GM15510 (cell line): ENCODE results near the gene ADGRA3.

Experiments
- POLR2A ChIP-seq: IDR thresholded peaks from 3 replicates; pipeline ENCODE4 v1.6.1; 2011; ENCODE audit warnings: borderline replicate concordance; ENCODE audit not compliant: insufficient read length; ENCODE audit errors: extremely low read depth

Gene ADGRA3, protein sequence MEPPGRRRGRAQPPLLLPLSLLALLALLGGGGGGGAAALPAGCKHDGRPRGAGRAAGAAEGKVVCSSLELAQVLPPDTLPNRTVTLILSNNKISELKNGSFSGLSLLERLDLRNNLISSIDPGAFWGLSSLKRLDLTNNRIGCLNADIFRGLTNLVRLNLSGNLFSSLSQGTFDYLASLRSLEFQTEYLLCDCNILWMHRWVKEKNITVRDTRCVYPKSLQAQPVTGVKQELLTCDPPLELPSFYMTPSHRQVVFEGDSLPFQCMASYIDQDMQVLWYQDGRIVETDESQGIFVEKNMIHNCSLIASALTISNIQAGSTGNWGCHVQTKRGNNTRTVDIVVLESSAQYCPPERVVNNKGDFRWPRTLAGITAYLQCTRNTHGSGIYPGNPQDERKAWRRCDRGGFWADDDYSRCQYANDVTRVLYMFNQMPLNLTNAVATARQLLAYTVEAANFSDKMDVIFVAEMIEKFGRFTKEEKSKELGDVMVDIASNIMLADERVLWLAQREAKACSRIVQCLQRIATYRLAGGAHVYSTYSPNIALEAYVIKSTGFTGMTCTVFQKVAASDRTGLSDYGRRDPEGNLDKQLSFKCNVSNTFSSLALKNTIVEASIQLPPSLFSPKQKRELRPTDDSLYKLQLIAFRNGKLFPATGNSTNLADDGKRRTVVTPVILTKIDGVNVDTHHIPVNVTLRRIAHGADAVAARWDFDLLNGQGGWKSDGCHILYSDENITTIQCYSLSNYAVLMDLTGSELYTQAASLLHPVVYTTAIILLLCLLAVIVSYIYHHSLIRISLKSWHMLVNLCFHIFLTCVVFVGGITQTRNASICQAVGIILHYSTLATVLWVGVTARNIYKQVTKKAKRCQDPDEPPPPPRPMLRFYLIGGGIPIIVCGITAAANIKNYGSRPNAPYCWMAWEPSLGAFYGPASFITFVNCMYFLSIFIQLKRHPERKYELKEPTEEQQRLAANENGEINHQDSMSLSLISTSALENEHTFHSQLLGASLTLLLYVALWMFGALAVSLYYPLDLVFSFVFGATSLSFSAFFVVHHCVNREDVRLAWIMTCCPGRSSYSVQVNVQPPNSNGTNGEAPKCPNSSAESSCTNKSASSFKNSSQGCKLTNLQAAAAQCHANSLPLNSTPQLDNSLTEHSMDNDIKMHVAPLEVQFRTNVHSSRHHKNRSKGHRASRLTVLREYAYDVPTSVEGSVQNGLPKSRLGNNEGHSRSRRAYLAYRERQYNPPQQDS (N-terminal part only)

GRCh38 chr4:22515888-22516541, at the start of gene ADGRA3:
Gene ADGRA3 (minus strand): TSS chr4:22516066. CDS start chr4:22515784, 282 bp downstream.
- no peak for TF ChIP-seq POLR2A

- TF ChIP-seq POLR2A, result no peak
Measured at GRCh38 chr4:22556495-22556894, 40.6 kb upstream of the ADGRA3 start.

- no peak for TF ChIP-seq POLR2A
Measured at GRCh38 chr4:22554670-22555069, 38.8 kb upstream of the ADGRA3 start.

DNA sequence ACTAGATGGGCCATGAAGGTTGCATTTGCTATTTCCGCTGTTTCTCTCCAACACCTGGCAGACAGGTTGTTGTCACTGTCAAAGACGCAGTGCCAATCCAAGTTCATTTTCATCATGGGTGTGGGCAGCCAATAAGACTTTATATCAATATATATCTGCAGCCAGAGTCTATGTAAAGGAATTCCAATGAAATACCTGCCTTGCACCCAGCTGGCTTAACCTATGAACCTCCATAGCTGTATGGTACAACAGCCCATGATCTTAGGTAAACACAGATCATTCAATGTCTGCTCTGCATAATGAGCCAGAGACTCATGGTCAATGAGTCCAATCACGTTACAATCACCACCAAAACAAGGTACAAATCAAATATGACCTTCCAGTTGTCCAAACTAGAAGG, 37.7 kb upstream of the ADGRA3 start:
- no peak for TF ChIP-seq POLR2A

DNA sequence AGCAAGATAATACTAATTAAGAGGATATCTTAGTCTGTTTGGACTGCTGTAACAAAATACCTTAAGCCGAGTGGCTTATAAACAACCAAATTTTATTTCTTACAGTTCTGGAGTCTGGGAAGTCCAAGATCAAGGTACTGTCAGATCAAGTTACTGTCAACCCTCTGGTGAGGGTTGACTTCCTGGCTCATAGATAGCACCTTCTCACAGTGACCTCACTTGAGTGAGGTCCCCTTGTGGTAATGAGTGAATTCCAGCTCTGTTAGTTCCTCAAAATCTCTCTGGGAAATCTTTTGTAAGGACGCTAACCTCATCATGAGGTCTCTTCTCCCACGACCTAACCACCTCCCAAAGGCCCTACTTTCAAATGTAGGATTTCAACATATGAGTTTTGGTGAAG, 36.9 kb upstream of the ADGRA3 start:
- no peak for TF ChIP-seq POLR2A

- no peak for TF ChIP-seq POLR2A
Measured at GRCh38 chr4:22551550-22551949, 35.7 kb upstream of the ADGRA3 start.

- TF ChIP-seq POLR2A, result no peak
Measured at GRCh38 chr4:22546299-22546698, 30.4 kb upstream of the ADGRA3 start.

GRCh38 chr4:22539251-22539650, 23.4 kb upstream of the ADGRA3 start:
- no peak for TF ChIP-seq POLR2A

DNA sequence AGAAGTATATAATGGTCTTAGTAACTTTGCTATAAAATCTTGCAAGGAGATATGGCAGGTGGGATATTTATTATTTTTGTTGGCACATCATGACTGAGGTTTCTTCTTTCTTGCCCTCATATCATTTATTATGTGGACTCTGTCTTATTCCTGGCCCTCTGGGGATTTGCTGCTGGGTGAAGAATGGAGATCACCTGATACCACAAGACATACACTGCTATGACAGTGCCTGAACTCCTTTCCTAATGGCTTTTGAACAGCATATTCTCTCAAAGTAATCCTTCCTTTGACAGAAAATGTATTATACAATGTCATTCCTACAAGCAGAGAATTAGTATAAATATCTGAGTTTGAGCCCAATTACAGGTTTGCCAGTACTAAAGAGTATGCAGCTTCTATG, 22.0 kb upstream of the ADGRA3 start:
- no peak for TF ChIP-seq POLR2A

GRCh38 chr4:22534374-22534773, 18.5 kb upstream of the ADGRA3 start:
- TF ChIP-seq POLR2A, result no peak

DNA sequence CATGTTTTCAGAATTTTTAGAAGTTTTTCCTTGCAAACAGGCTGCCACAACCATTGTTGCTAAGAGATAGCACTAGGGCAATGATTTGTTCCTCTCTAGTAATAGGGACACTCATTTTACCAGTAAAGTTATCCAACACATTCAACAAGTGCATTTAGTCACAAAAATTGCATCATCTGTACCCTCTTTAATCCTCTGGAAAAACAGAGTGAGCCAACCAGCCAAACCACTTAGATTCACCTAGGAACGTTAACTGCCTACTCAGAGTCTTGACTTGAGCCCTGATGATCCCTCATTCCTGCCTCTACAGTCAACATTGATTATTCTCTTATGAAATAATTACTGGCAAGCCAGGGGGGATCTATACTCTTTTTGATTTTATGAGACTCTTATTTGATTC, 17.0 kb upstream of the ADGRA3 start:
- no peak for TF ChIP-seq POLR2A

- no peak for TF ChIP-seq POLR2A
Measured at GRCh38 chr4:22532117-22532516, 16.3 kb upstream of the ADGRA3 start.

- no peak for TF ChIP-seq POLR2A
Measured at GRCh38 chr4:22531311-22532019, 15.6 kb upstream of the ADGRA3 start.

GRCh38 chr4:22524895-22525294, 9.0 kb upstream of the ADGRA3 start:
- TF ChIP-seq POLR2A, result no peak
